COR-L47 (cell line): ENCODE results near the gene CRY2.
A peak's percentile ranks its signal among the peaks of the same experiment; 100 is the strongest.
"Not testable (repeated sequence)": the region's sequence is repeated elsewhere in the genome, so short reads cannot be mapped to it uniquely, and the experiment has no call there.

Experiments
- DNase-seq: peaks from one replicate; lab custom pipeline; 2025; lab: John Stamatoyannopoulos, UW

CRY2 gene

DNA sequence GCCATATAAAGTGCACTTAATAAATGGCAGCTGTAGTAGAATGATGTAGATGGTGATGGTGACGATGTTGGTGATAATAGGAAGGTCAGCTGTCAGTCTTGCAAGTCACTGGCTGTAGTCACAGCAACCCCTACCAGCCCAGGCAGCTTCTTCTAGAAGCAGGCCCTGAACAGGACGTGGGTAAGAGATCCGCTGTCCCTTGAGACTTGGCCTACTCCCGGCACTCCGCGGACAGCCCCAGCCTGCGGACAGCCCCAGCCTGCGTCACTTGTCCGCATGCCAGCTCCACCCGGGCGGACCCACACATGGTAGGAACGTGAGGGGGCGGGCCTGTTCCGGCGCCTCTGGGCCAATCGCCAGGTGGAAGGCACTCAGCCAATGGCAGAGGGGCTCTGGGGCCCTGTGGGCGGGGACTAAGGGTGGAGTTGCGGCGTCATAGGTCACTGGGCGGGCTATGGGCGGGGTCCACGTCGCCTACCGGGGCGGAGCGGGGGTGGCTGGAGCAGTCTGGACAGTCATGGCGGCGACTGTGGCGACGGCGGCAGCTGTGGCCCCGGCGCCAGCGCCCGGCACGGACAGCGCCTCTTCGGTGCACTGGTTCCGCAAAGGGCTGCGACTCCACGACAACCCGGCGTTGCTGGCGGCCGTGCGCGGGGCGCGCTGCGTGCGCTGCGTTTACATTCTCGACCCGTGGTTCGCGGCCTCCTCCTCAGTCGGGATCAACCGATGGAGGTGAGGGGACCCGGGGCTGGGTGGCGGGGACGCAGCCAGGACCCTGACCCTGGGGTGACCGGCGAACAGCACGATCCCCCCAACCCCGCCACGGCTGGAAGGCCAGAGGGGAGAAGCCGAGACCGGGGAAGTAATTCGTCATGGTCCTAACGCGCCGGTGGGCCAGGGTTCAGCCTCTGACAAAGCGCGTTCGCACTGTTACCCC lies at the start of gene CRY2:
TSS of gene CRY2 (plus strand) at position 502 of the 937 bp plus-strand sequence. CDS start at position 518, 16 bp downstream.
- peak; percentile 98 for DNase-seq

DNA sequence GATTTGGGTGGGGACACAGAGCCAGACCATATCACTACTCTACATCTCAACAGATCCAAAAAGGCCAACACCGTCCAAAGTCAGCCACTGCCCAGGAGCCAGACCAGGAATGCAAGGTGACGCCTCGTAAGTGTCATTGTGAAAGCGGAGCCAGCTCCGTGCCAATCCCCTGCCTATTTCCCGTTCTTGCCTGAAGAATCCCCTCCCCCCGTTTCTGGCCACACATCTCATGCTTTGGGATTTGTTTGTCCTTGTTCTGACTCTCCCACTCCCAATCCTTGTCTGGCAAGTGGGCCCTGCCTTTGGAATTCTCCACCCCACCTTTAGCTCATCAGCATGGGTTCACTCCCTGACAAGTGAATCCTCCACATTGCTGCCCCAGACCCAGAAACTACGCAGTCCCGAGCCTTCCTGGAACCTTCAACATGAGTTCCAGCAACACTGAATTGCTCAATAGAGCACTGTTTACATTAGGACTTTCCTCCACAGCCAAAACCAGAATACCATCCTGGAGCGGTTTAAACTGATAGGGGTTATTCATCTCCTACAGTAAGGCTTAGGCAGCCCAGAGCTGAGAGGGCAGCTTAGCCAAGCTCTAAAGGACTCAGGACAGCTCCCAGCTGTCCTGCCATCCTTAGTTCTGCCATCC lies 48.4 kb upstream of the CRY2 start:
- no peak for DNase-seq

DNA sequence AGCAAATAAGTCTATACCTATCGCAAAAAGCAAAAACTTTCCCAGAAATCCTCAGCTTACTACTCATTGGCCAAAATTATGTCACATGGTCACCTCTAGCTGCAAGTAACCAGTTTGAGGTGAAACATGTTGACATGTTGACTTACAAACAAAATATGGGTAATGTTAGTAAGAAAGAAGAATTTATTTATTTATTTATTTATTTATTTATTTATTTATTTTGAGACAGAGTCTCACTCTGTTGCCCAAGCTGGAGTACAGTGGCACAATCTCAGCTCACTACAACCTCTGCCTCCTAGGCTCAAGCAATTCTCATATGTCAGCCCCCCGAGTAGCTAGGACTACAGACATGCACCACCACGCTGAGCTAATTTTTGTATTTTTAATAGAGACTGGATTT lies 47.7 kb upstream of the CRY2 start:
- DNase-seq, result no peak

DNA sequence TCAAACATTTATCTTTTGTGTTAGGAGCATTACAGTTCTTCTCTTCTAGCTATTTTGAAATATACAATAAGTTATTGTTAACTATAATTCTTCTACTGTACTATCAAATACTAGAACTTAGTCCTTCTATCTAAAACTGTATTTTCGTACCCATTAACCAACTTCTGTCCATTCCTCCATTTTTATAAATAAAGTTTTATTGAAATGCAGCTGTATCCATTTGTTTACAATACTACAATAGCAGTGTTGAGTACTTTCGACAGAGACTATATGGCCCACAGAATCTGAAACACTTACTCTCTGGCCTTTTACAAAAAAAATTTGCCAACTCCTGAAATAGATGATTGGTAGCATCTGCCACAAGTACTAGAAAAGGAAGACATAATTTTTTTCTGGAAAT lies 47.0 kb upstream of the CRY2 start:
- DNase-seq, result no peak

DNA sequence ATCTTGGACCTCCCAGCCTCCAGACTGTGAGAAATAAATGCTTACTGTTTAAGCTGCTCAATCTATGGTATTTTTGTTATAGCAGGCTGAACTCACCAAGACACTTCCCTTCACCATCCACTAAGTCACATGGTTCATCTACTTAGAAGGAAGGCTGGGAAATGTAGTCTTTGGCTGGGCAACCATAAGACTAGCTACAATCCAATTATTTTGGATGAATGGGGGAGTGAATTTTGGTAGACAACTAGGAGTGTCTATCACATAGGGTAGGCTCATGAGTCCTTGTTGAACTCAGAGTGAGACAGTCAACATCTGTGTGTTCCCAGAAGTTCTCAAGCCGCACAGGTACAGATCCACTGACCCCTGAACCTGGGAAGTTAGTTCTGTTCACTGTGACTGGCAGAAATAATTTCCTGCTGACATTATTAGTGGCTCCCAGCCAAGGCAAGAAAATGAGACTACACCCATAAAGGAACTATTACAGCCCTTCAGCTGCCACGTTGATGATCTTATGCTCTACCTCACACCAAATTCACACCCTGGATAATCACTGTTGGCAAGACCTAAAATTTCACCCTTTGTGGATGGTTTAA lies 45.5 kb upstream of the CRY2 start:
- DNase-seq, result no peak

DNA sequence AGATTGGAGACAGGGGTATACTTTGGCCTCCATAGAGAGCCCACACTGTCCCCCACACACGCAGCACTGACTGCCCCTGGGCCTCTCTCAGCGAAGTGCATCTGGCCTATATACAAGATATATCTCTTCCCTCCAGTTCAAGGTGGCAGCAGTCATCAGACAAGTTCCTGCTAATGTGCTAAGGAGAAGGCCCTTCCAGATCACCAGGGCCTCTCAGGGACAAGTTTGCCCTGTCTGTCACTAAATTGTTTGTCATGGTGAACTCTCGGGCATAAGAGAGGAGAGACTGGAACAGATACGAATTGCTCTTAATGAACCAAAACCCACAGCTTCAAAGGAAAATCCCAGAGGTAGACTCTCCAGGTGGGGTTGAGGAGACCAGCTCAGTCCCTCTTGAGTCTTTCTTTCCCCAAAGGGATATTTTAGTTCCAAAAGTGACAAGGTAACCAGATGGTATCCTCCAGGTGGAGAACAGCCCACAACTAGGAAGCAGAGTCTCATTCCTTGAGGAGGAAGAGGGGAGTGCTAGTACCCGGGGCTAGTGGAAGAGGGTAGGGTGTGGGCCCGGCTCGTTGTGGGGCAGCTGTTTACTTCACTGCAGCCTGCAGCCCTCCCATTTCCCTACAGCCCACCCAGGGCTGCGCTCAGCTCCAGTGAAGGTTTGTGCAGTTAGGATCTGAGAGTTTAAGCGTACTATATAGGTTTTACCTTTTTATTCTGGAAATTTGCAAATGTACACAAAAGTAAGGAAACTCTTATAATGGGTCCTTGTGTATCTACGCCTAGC lies 44.6 kb upstream of the CRY2 start:
- DNase-seq, result no peak

DNA sequence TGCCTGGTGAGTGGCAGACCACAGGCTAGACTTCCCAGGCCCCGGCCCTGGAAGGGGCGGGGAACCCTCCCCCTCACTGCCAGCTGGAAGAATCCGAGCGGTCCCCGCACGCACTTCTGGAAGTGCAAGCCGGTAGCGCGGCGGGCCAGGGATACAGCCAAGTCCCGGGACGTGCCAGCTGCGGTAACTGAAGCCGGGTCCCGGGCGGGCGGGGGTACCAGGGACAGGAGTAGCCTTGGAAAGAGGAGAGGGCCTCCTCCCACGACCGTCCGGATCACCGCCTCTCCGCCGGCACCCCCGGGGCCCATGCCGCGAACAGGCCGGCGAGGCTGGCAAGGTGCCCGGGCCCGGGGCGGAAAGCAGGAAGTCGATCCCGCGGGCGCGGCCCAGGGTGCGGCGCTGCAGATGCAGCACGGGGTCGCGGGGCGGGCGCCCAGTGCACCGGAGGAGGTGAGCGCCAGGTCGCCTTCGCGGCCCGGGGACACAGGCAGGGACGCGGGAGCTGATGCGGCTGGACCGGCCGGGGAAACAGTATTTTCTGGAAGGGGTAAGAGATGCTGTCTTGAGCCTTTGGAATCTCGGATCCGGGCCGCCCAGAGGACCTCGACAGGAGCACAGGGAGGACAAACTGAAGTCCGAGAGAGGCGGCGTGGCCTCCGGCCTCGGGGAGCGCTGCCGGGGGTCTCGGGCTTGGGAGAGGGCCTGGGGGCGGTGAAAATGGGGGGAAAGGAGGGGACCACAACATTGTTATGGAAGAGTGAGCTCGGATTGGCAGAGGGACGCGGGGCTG lies 43.1 kb upstream of the CRY2 start:
- DNase-seq, result peak; percentile 72

DNA sequence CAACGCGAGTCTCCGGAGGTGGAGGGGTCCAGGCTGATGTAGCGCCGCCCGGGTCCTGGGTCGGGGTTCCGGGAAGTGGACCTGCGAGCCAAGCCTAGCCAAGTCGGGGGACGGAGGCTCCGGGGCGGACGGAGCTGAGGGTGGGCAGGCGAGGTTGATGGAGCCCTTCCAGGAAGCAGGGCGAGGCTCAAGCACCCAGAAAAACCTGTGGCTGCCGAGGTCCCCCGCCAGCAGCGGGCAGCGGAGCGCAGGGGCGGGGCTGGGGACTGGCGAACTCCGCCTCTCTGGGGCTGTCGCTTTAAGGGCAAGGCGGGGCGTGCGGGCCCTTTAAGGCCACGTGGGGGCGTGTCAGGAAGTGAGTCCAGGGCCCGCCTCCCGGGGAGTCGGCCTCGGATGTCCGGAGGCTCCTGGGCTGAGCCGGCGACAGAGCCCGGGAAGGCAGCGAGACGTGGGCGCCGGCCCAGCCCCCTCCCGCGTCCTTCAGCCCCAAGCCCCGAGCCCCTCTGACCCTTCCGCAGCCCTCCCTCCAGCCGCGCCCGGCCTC lies 42.4 kb upstream of the CRY2 start, which contains the start of gene SLC35C1:
TSS of gene SLC35C1 (plus strand) at position 389 of the 544 bp plus-strand sequence. CDS start 653 bp downstream, outside the sequence.
- peak; percentile 92 for DNase-seq

DNA sequence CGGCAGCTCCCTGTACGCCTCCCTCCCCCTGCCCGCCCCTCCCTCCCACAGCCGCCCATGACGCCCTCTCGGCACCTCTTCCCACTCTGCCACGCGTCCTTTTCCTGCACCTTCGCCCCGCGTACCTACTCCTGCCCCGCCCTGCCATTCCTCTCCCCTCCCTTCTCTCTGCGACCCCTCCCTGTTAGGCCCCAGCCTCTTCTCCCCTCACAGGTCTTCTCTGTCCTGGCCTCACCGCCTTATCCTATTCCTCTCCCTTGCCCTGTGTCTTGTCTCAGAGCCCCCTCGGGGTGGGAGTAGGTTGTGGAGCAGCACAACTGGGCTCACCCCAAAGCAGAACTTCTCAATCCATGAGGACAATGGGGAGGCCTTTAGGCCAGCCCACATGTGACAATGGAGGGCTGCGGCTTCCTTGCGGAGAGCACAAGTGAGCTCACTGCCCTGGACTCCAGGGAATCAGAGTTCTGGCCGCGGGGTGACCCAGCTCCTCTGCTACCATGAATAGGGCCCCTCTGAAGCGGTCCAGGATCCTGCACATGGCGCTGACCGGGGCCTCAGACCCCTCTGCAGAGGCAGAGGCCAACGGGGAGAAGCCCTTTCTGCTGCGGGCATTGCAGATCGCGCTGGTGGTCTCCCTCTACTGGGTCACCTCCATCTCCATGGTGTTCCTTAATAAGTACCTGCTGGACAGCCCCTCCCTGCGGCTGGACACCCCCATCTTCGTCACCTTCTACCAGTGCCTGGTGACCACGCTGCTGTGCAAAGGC lies 41.8 kb upstream of the CRY2 start:
- DNase-seq, result no peak

DNA sequence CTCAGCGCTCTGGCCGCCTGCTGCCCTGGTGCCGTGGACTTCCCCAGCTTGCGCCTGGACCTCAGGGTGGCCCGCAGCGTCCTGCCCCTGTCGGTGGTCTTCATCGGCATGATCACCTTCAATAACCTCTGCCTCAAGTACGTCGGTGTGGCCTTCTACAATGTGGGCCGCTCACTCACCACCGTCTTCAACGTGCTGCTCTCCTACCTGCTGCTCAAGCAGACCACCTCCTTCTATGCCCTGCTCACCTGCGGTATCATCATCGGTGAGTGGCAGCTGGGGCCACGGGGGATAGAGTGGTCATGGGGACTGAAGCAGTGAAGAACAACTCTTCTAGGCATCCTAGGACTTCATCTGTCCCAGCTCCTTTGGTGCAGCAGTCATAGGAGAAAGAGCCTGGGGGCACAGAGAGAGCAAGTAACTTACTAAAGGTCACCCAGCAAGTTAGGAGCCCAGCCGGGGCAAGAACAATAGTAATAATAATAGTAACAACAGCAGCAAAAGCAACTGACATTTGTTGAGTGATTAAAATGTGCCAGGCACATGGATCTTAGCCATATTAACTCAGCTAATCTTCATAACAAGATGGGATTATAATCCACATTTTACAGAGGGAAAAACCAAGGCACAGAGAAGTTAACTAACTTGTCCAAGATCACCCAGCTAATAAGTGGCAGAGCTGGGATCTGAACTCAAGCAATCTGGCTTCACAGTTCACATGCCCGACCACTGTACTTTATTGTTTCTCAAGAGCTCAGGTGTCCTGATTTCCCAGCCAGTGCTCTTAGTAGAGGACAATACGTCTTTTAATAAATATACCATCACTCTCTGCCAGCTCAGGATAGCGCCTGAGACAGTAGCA lies 41.0 kb upstream of the CRY2 start:
- no peak for DNase-seq

DNA sequence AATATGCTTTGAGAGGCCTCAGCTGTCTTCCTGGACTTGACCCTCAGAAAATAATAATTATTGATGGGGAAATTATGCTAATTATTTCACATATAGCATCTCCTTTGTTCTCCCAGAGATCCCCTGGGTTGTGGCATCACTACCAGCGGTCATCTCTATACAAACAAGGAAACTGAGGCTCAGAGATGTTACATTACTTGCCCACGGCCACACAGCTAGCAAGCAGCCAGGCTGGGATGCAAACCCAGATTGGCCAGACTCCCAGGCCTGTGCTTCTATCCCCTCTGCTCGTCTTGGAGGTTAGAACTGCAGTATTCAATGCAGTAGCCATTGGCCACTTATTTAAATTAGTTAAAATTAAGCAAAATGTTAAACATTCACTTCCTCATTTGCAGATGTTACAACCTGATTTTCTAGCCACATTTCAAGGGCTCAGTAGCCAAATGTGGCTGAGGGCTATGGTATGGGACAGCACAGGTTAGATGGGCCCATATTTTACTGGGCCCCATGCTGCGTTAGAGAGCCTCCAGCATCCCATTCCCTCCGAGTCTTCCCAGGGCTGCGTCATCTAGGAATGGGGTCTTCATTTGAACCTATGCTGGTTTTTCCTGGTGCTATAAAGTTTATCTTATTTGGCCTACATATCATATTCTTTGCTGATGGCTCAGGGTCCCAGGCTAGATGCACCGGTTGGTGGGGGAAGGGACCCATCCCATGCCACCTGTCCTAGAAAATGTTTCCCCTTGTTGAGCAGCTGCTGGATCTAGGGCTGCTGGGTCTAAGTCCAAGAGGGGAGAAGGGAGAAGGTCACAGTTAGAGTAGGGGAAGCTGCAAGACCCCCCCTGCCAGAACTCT lies 40.1 kb upstream of the CRY2 start:
- no peak for DNase-seq

DNA sequence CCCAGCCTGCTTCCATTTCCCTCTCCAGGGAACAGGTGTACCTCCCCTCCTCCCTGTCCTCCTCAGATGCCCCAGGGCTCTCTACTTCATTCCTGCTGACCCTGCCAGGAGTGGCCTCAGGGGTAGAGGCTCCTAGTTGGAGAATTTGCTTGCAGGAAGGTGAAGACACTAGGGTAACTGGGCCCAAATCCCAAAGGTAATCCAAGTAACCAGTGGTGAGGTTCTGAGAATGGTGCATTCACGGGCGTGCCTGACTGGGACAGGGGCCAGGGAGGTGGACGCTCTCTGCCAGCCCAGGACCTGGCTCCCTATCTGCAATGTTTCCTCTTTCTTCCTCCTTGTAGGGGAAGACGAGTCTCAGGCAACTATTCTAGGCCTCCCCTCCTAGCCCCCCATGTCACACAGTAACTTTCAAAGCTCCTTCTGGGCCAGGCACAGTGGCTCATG lies 39.5 kb upstream of the CRY2 start:
- DNase-seq, result no peak

DNA sequence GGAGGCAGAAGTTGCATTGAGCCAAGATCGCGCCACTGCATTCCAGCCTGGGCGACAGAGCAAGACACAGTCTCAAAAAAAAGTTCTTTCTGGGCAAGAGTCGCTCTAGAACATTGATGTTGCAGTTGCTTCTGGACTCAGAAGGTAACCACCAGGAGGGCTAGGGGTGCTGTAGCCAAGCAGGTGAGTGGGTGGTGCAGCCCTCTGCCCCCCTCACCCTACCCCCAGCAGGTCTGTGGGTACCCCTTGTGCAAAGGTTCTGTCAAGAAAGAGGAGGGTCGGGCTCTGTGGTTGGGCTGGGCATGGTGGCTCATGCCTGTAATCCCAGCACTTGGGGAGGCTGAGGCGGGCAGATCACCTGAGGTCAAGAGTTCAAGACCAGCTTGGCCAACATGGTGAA lies 38.8 kb upstream of the CRY2 start:
- not testable (repeated sequence) for DNase-seq

DNA sequence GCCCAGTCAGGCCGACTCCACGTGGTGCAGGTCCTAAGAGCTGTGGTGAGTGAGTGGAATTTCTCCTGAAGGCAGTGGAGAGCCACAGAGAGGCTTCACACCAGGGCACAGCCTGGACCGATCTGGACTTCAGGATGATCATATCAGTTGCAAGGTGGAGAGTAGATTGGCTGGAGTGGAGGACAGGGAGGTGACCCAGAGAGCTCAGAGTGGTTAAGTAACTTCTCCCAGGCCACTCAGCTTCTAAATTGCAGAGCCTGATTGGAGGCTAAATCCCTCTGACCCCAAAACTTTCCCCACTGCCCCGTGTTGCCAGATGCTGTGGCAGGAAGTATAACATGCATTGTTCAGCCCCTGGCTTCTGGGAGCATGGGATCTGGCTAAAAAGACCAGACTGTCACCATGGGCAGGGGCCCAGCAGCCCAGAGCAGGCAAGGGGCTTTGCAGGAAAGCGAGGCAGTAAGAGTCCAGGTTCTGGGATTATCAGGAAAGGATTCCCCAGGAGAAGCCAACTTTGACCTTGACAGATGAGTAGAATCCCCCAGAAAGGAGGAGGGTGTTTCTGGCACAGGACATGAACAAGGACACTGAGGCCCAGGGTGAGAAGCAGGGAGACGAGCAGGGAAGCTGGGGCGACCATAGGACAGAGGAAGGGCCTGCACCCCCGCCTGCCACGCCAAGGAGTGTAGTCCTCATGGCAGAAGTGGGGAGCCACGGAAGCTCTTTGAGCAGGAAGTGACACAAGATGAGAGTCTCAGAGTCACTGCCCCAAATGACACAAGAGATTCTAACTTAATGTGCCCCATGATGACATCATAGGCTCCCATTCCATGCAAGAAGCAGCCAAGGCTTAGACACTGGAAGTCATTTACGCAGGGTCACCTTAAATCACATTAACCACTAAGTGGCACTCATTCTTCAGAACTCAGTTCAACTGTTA lies 37.5 kb upstream of the CRY2 start:
- no peak for DNase-seq

DNA sequence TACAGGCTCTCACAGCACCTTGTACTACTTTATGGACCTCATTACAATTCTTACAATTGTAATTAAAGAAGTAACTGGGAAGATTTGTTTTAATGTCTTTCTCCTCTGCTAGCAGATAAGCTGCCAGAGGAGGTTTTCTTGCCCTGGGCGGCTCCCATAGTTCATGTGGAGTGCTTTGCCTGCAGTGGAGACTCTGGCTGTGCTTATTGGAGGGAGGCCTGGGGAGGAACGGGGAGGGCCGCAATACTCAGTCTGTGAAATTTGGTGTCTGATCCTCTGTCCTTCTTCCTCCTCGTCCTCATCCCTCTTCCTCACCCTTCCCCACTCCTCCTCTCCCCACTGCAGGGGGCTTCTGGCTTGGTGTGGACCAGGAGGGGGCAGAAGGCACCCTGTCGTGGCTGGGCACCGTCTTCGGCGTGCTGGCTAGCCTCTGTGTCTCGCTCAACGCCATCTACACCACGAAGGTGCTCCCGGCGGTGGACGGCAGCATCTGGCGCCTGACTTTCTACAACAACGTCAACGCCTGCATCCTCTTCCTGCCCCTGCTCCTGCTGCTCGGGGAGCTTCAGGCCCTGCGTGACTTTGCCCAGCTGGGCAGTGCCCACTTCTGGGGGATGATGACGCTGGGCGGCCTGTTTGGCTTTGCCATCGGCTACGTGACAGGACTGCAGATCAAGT lies 36.7 kb upstream of the CRY2 start:
- DNase-seq, result no peak

DNA sequence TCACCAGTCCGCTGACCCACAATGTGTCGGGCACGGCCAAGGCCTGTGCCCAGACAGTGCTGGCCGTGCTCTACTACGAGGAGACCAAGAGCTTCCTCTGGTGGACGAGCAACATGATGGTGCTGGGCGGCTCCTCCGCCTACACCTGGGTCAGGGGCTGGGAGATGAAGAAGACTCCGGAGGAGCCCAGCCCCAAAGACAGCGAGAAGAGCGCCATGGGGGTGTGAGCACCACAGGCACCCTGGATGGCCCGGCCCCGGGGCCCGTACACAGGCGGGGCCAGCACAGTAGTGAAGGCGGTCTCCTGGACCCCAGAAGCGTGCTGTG lies 36.2 kb upstream of the CRY2 start:
- DNase-seq, result no peak
